GM19023 (cell line): ENCODE results near the gene CNGB1.
"Not testable (repeated sequence)": the region's sequence is repeated elsewhere in the genome, so short reads cannot be mapped to it uniquely, and the experiment has no call there.

Experiments
- ATAC-seq: cut with Tn5 transposase; IDR thresholded peaks from one replicate; pipeline ENCODE4 v1.9.1; 2021; ENCODE audit warnings: mild to moderate bottlenecking, moderate library complexity; ENCODE audit not compliant: unreplicated experiment

The CNGB1 gene

GRCh38 chr16:57956270-57956808 is 14.6 kb downstream of the CNGB1 start:
- no peak for ATAC-seq

- no peak for ATAC-seq
These were observed 15.2 kb downstream of the CNGB1 start for GRCh38 chr16:57955572-57956188.

- ATAC-seq, result no peak
These were observed 17.1 kb downstream of the CNGB1 start for GRCh38 chr16:57953857-57954256.

- no peak for ATAC-seq
These were observed 18.0 kb downstream of the CNGB1 start for GRCh38 chr16:57952909-57953308.

GRCh38 chr16:57951204-57951960 is 19.5 kb downstream of the CNGB1 start:
- no peak for ATAC-seq

GRCh38 chr16:57950382-57950781 is 20.5 kb downstream of the CNGB1 start:
- no peak for ATAC-seq

- no peak for ATAC-seq
These were observed 21.2 kb downstream of the CNGB1 start for GRCh38 chr16:57949595-57950238.

- no peak for ATAC-seq
These were observed 21.9 kb downstream of the CNGB1 start for GRCh38 chr16:57949013-57949412.

- no peak for ATAC-seq
These were observed 22.9 kb downstream of the CNGB1 start for GRCh38 chr16:57948027-57948426.

GRCh38 chr16:57947261-57947660 is 23.7 kb downstream of the CNGB1 start:
- no peak for ATAC-seq

- ATAC-seq, result no peak
These were observed 24.6 kb downstream of the CNGB1 start for GRCh38 chr16:57946181-57946801.

- no peak for ATAC-seq
These were observed 25.2 kb downstream of the CNGB1 start for GRCh38 chr16:57945740-57946138.

- ATAC-seq, result no peak
These were observed 25.8 kb downstream of the CNGB1 start for GRCh38 chr16:57944970-57945739.

GRCh38 chr16:57943381-57943780 is 27.5 kb downstream of the CNGB1 start:
- not testable (repeated sequence) for ATAC-seq

GRCh38 chr16:57941901-57942300 is 29.0 kb downstream of the CNGB1 start:
- ATAC-seq, result not testable (repeated sequence)

- no peak for ATAC-seq
These were observed 29.8 kb downstream of the CNGB1 start for GRCh38 chr16:57941016-57941664.

GRCh38 chr16:57940382-57940966 is 30.5 kb downstream of the CNGB1 start:
- ATAC-seq, result no peak

GRCh38 chr16:57939872-57940224 is 31.1 kb downstream of the CNGB1 start:
- no peak for ATAC-seq

GRCh38 chr16:57938936-57939871 is 31.7 kb downstream of the CNGB1 start:
- no peak for ATAC-seq
